ENCODE measurements around the gene ZMYND10.
A peak's percentile ranks its signal among the peaks of the same experiment; 100 is the strongest.

Gene ZMYND10

DNA sequence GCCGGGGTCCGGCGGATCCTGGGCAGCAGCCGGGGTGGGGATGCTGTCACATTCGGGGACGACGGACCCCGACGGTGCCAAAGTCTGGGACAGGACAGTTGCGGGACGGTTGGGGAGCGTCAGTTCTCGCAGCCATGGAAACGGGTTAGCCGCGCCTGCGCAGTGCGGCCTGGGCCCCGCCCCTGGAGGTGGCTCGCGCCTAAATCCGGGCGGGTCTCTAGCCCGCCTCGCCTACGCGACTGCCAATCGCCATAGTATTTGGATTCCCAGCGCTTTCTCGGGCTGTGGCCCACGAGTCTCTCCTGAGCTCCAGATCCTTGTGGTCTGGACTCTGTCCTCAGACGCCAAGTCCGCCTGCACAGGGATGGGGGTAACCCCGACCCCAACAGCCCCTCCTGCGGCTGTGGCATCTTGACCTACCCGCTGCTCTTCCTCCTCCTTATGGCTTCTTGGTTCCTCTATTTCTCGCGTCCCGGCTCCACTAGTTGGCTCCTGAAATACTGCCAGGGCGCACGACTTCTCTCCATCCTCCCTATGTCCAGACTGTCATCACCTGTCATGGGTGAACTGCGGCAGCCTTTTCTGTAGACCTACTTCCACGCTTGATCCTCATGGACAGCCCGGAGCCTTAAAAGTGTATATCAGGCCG, at the start of gene ZMYND10:
Gene ZMYND10 (minus strand): TSS at position 147 of the 649 bp plus-strand sequence. CDS start 153 bp downstream, outside the sequence.
- DNase-seq = peak; percentile 83 to 92 (median 88)

- DNase-seq = no peak
Observed at GRCh38 chr3:50393061-50393460, 47.5 kb upstream of the ZMYND10 start.

- DNase-seq = no peak
Observed at GRCh38 chr3:50392101-50392715, 46.7 kb upstream of the ZMYND10 start.

GRCh38 chr3:50390508-50391224, 45.1 kb upstream of the ZMYND10 start:
- no peak for DNase-seq

GRCh38 chr3:50389414-50389767, 43.9 kb upstream of the ZMYND10 start:
- no peak for DNase-seq

- DNase-seq = no peak
Observed at GRCh38 chr3:50388720-50389413, 43.3 kb upstream of the ZMYND10 start.

GRCh38 chr3:50388016-50388719, 42.6 kb upstream of the ZMYND10 start:
- peak in 2 of 3 donors; percentile 6 to 9 for DNase-seq

- no peak for DNase-seq
Observed at GRCh38 chr3:50385754-50386153, 40.2 kb upstream of the ZMYND10 start.

DNA sequence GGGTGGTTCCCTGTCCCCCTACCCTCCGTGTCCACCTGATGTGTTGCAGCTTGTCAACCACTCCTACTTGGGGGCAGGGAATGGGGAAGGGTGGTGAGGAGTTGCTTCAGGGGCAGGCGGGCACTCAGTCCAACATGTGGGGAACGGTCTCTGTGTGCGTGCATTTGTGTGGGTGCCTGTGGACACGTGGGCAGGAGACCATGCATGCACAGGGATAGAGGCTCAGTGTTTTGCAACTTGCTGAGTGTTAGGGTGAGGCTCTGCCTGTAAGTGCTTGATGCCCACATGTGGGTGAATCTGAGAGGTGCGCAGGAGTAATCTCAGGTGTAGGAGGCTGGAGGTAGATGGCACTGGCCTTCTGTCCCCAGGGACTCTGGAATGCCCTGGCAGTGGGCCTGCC, 38.2 kb upstream of the ZMYND10 start:
- DNase-seq = no peak

DNA sequence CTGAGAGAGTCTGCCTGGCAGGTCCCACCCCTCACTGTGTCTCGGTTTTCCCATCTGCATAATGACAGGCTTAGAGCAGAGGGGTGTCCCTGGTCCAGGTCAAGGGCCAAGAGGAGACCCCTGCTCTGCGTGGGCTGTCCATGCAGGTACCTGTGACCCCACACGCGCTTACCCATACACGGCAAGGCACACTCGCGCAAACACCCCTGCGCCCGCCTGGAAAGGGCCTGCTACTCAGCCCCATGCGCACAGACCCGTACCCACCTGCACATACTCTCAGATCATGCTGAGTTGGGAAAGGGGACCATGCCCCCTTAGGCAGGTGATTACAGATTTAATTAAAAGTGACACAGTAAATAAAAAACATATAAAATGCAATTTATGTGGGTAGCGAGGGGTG, 37.2 kb upstream of the ZMYND10 start:
- no peak for DNase-seq

DNA sequence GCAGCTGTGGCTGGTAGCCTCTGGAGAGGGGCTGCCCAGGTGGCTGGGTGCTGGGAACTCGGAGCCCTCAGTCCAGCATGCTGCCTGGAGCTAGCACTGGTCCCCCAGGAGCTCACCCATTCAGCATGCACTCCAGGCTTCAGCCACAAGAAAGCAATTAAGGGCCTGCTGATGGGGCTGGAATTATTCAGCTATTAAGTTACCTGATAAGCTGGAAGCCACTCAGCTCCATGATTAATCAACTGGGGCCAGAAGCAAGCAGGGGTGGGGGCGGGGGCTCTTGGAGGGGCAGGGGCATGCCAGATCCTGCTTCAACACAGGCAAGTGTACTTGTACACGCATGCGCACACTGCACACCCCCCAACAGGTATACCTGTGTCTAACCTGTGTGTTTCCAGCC, 35.9 kb upstream of the ZMYND10 start:
- no peak for DNase-seq

GRCh38 chr3:50380405-50381085, 35.0 kb upstream of the ZMYND10 start:
- no peak for DNase-seq

DNA sequence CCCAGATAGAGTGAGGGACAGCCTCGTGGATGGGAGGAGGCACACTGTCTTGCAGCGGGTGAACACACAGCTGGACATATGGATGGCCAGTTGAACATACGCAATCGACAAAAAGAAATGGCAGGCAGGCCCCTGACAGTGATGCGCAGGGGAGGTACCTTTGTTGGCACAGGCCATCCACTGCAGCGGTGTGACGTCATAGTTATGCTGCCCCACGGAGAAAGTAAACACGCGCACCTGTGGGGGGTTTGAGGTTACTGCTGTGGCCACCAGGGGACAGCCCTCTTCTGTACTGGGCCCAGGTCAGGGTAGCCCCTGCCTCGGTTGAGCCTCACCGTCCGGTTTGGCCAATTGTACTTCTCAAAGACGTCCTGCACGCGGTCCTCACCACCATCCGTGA, 33.2 kb upstream of the ZMYND10 start:
- no peak for DNase-seq

DNA sequence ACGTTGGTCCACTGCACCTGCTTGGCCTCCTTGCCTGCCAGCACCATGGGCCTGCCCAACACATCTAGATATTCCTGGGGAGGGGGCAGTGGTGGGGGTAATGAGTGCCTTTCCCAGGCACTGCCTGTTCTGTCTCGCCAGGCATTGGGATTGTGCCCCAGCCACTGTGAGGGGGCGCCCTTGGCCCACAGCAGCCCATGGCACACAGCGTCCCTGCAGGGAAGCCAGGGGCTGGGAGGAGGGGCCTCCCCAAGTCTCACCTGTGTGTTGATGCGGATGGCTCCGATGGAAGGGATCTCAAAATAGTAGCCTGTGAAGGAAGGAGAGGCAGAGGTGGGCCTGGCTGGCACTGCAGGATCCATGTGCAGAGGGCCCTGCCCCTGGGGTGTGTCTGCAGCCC, 32.5 kb upstream of the ZMYND10 start:
- DNase-seq = no peak

DNA sequence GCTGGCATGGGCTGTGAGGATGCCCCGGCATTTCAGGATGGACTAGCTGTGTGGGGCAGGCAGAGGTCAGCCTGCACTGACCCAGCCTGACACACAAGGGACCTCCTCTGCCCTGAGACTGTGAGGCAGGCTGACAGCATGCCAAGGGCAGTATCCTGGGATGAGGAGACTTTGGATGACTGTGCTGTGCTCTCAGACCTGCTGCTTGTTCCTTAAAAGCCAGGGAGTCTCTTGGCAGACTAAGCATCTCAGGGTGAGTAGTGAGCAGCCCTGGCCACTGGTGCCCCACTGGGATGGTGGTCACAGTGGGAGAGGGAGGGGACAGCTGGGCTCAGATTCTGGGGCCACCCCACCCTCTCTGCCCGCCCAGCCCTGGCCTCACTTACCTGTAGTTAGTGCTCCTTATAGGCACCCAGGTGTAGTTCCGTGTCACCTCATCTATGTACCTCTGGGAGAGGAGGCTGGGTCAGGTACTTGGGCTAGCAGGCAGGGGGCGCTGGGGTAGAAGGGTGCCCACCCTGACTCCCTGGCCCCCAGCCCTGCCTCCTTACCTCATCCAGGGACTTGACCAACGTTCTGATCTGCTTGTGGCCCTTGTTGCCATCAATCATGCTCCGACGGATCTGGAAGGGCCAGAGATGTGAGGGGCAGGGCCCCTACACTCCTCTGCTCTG, 29.9 kb upstream of the ZMYND10 start:
- no peak for DNase-seq

DNA sequence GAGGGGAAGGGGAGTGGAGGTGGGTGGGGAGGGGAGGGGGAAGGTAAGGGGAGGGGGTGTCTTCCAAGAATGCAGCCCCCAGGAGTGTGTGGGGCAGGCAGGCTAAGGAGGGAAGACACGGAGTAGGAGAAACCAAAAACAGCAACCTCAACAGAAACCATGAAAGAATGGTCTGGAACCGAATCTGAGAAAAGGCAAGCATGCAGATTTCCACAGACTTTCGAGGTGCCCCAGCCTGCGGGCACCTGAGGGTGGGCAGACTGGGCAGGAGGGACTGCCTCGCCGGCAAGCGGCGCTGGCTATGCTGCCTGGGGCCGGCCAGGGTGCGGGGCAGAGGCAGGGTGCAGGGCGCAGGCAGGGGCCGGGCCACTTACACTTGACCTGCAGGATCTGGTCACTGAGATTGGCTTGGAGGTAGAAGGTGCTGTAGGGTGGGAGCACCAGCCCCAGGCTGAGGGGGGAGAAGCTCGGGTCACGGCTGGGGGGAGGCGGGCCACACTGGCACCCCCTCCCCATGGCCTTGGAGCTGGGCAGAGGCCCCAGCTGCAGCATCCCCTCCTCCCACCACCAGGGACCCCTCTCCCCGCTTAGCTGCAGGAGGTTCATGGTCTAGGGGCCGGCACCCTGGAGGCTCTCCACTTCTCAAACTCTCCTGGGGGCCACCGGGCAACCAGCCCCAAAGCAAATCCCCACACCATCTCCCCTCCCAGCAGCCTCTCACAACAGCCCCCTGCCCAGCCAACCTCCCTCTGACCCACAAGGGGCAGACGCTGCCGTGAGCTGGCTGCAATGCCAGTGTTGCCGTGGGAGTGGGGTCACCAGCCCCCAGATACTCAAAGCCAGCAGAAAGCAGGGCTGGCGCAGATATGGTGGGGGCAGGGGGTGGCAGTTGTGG, 29.1 kb upstream of the ZMYND10 start:
- DNase-seq = no peak

DNA sequence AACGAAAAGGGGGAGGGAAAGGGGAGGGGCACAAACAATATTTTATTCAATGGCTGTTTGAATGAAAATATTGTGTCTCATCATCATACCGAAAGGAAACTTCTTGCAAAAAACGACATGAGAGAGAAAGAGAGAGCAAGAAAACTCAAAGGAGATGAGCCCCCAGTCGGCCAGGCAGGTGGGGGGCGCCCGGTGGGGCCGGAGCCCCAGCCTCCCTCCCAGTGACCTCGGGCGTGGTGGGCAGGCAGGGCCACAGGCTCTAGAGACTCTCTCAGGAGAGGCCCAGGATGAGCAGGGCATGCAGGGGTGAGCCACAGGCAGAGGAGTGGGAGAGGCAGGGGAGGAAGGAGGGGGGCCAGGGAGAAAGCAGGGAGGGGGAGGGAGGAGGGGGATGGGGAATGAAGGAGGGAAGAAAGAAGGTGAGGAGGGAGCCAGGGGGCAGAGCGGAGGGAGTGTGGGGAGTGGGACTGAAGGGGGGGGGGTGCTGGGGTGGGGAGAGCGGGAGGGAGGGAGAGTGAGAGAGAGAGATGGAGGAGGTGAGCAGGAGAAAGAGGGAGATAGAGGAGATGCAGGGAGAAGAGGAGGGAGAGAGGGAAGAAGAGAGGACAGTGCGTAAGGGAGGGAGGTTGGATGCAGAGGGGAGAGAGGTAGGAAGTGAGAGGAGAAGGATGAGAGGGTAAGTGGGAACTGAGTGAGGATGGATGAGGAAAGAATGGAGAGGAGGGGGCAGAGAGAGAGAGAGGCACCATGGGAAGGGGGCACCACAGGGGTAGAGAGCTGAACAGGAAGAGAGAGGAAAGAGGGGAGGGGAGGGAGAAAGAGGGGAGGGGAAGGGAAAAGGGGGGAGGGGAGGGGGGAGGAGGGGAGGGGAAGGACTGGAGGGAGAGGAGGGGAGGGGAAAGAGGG, 27.9 kb upstream of the ZMYND10 start:
- no peak for DNase-seq

DNA sequence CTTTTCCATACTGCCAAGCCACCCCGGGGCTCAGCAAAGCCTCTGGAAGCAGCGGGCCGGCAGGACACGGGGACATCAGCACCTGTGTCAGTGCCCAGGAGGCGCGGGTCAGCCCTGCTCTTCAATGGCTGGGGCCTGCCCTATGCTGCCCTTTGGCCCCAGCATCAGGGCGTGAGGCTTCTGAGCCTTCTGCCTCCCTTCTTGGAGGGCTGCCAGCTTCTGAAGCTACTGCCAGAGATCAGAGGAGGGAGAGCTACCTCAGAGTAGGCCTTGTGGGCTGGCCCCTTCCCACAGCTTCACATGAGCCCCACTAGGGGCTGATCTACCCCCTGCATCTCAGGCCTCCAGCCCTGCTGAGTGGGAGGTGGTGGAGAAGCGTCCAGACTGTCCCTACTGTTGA, 26.8 kb upstream of the ZMYND10 start:
- no peak for DNase-seq

- peak in 2 of 3 donors; percentile 18 to 30 for DNase-seq
Observed at GRCh38 chr3:50371133-50371685, 25.7 kb upstream of the ZMYND10 start.
